HG02970 (cell line): ENCODE data around the gene MMADHC.
A peak's percentile ranks its signal among the peaks of the same experiment; 100 is the strongest.
"Not testable (repeated sequence)": the region's sequence is repeated elsewhere in the genome, so short reads cannot be mapped to it uniquely, and the experiment has no call there.

Experiments
- ATAC-seq: cut with Tn5 transposase; IDR thresholded peaks from one replicate; pipeline ENCODE4 v1.9.1; 2021; ENCODE audit warnings: mild to moderate bottlenecking, moderate library complexity, moderate number of reproducible peaks; ENCODE audit not compliant: unreplicated experiment, low FRiP score

Gene MMADHC

DNA sequence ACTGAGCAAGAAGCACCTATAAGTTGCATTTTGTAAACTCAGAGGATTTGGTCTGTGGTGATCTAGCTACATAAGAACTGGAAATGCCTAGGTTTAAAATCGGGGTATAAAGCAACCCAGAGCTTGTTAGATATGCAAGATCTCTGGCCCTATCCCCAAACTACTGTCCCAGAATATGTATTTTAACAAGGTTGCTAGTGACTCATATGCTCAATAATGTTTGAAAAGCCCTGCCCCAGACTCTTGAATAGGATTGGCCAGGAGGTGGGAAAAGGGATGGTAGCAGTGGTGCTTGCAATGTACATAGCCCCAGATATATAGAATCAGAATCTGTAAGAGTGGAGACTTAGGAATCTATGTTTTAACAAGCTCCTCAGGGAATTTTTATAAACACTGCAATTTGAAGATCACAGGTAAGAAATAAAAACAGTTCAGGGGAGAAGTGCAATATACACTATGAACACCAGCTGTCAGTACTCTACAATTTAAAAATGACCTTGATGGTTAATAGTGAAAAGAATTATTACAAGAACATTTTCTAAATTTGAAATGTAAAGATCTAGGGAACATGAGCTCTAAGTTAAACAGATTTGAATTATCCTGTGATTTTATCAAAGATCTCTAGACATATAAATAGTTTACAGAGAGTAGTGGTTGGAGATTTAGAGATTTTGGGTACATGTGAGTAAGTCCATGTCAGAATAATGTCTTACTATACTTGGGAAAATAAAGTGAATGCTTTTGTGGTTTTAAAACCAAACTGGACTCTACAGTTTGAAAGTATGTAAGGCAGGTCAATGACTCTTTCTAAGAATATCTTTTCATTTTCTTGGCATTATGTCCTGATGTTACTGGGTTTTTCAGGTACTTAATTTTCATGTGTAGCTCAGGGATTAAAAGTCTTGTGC lies 7.7 kb upstream of the MMADHC start:
- ATAC-seq = no peak

DNA sequence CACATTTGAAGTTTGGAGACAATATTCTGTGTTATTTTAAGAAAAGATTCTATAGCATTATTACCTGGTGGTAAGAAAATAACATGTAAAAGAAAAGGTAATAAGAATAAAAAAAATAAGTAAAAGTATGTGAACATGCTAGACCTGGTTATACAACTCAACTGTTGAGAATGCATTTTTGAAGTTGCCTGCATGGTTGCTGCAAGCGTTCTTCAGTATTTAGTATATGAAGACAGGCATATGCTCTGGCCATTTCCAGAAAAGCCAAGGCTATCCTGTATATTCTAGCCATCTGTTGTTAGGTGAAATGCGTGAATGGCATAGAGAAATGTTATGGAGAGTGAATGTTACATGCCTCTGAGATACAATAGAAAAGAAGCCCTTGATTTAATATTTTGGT lies 6.8 kb upstream of the MMADHC start:
- ATAC-seq = no peak

DNA sequence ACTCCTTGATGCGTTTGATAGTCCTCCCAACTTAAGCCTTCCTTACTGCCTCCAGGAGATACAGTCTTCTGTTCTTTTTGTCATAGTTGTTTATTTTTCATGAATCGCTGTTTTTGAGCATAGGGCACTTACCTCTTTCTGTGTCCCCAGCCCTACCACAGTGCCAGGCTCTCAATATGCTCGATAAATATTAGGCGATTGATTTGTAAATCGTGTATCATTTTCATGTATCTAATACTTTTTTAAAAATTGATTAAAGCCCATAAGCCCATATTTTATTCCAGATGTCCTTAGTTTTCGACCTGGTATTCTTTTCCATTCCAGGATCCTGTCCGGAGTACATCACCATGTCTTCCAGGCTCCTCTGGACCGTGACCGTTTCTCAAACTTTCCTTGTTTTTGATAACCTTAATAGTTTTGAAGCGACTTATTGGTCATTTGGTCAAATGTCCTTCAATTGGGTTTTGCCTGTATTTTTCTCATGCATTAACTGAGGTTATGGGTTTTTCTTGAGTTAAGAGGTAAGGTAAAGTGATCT lies 444 bp upstream of the MMADHC start:
- peak; percentile 16 for ATAC-seq

DNA sequence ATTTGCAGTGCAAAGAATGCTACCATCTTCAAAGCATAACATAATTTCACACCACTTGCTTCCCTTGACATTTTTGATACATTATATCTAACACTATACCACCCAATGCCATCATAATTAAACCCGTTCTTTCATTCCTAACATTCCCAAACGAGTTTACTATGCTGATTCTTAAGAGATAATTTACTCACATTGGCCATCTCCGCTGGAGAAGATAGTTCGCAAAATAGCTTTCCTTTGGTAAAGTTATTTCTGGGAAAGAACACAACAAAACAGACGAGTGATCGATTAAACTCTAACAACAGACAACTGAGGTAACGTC lies 716 bp downstream of the MMADHC start:
- ATAC-seq = no peak

DNA sequence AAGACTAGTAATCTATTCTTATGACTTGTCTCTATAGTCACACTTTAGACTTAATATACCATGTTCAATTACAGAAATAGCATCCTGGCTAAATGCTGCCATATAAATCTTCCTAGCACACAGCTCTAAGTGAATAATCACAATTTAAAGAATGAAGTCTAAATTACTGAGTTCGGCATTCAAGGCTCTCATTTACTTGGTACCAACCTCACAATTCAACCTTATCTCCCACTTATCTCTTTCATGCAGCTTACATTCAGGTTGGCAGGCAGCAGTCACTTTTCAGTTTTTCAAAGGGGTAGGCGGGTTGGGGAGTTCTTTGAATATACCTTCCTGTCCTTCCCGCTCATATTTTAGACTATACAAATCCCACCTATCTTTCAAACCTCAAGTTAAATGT lies 1.5 kb downstream of the MMADHC start:
- ATAC-seq = no peak

DNA sequence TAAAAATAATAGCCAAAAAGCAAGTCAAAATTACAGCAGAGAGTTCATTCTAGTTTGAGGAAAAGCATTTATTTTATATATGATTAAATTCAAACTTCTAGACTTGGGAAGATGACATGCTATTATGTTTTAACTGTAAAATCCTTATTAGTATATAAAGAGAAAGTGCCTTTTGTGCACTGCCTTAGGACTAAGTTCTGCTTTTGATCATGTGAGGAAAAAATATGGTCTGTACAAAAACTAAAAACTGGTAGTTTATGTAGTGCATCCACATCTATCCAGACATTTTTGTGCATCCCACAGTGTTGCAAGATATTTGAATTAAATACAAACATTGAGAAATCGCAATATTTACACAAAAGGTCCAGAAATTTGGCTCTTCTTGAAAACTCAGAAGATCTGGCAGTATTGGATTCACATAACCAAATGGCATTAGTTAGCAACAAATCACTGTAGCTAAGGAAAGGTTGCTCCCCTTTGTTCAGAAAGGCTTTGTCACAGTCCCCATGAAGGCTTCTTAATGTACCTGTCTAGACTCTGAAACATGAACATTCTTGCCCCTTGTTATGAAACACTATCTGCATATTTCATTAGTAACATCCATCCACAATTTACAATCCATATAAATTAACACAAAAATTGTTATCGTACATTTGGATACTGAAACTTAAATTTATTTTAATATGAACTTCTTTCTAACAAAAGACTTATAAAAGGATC lies 2.2 kb downstream of the MMADHC start:
- no peak for ATAC-seq

DNA sequence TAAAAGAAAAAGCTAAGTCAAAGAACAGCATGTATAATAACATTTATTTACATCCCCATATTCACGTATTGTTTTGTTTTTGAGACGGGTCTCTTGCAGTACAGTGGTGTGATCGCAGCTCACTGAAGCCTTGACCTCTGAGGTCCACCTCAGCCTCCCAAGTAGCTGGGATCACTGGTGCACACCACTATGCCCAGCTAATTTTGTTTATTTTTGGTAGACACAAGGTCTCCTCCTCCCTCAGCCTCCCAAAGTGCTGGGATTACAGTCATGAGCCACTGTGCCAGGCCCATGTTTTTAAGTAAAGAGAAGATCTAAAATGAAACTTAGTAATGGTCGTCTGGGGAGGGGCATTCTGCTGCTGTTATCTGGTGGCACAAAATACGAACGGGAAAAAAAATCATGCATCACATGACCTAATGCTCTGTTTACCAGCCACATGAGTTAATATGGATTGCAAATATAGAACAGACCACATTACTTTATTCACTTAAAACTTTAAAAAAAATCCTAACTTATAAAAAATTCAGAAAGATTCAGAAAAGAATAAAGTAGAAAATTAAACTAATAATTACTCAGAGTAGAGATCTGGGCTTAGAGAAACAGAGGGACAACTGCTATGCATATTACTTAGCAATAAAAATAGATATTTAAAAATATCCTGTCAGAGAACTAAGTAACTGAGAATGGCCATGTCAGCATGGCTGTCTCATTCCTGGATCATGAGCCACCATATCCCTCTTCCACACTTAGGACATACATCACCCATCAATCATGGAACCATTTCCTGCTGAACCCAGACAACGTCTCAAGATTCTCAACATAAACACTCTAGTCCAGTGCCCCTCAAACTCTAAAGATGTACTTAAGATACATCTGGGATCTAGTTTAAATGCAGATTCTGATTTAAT lies 7.3 kb downstream of the MMADHC start:
- ATAC-seq = no peak

DNA sequence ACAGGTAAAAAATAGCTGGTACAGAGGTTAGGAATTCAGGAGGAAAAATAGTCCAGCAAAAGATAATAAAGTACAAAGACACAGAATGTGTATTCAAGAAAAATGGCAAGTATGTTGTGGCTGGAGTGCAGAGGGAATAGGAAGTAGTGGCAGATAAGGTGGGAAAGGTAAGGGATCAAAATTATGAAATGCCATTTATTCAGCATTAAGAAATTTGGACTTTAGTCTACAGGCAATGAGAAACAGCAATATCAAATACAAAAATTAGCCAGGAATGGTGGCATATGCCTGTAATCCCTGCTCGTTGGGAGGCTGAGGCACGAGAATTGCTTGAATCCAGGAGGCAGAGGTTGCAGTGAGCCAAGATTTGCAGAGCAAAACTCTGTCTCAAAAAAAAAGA lies 10.3 kb downstream of the MMADHC start:
- ATAC-seq = no peak

DNA sequence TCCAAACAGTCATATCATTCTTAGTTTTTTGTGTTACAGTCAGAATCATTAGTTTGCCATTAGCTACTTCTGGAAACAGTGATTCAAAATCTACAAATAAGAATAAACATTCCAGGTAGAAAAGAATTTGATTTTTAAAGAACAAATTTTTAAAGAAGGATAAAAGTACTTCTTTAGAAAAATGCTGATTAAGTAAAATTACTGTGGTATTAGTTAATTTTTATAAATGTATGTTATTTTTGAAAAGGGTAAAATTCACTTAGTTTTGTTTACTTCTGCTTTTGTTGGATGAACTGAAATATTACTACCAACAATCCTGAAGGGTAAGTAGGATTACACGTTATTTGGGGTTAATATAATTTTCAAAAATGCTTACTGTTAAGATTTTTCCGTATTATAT lies 11.8 kb downstream of the MMADHC start:
- no peak for ATAC-seq

DNA sequence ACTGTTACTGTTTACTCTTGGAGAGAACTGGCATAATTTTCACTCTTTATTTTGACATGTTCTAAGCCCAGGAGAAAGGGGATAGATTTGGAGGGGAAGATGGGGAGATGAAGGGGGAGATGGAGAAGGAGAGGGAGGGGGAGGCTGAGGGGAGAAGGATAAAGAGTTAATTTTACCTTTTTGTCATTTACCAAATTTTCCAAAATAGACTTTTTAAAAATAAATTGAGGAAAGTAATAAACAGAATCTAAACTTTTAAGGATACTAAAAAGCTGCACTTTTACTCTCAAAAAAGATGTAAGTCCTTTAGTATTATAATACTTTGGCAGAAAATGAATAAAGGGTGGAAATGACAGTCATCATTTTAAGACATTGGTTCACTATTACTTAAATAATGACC lies 12.3 kb downstream of the MMADHC start:
- ATAC-seq = no peak

DNA sequence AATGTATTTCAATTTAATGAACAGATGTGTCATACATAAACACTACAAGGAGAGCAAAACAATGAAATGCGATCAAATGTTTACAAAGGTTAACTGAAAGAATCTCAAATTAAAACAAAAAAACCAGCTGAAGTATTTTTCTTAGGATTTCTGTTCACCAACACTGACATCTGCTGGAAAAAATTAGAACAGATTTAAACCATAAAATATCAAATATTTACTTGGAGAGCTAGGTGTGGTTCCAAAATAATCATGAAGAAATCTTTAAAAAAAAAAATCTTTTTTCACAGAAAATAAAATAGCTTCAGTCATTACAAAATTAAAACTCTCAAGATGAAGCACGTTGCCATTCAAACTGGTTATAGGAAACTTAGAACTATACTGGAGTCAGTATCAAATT lies 13.8 kb downstream of the MMADHC start:
- no peak for ATAC-seq

DNA sequence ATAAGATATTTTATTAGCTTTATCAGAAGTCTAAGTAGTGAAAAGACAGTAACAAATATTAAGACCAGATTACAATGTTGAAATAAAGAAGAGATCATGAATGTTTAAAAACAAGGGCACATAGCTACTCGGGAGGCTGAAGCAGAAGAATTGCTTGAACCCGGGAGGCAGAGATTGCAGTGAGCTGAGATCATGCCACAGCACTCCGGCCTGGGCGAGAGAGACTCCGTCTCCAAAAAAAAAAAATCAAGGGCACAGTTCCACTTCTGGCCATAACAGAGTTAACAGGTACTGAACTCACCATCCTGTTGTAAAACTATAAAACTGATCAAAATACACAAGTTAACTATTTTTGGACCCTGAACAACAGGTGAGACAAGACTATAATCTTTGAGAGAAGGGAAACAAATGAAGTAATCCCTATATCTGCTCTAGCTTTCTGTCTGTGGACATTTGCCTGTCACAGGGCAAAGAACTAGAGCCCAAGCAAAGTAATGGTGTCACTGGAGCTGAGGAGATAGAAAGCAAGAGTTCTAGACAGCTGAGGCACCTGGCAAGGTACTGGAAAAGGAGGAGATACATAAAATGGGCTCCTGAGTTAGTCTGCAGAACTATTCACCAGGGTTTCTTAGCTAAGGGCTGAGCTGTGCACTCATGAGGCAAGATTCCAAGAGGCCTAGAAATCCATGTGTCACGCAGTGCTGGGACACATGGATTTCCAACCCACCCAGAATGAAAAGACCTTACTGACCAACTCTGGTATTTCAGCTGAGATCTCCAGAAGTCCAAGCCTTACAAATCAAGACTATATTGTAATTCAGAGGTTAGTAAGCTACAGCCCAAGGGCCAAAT lies 15.2 kb downstream of the MMADHC start:
- no peak for ATAC-seq

DNA sequence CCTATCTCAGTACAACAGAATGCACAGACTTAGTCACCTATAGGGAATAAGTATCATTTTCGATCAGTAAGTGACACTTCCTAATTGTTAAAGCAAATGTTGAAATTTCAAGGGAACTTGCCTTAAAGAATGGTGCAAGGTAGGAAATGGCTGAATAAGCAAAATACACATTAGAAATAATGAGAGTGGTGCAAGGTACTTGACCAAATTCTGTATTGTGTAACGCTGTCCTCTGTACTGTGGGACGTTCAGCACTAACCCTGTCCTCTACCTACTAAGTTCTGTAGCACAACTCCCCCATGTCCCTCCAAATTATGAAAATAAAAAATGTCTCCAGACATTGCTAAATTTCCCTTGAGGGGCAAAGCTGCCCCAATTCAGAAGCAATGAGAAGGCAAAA lies 19.4 kb downstream of the MMADHC start:
- no peak for ATAC-seq

DNA sequence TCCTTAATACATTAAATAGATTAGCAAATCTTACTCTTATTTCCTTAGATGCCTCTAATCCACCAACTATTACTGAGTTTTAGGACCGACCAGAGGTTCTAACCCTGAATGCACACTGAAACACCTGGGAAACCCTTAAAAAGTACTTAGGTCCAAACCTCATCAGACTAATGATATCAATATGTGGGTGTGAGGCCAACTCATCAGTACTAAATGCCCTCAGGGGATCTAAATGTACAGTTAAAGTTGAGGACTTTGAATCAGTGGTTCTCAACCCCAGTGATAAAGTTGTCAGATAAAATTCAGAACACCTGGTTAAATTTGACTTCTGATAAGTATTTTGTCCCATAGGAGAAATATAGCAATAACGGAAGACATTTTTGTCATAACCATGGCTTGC lies 20.9 kb downstream of the MMADHC start:
- no peak for ATAC-seq

DNA sequence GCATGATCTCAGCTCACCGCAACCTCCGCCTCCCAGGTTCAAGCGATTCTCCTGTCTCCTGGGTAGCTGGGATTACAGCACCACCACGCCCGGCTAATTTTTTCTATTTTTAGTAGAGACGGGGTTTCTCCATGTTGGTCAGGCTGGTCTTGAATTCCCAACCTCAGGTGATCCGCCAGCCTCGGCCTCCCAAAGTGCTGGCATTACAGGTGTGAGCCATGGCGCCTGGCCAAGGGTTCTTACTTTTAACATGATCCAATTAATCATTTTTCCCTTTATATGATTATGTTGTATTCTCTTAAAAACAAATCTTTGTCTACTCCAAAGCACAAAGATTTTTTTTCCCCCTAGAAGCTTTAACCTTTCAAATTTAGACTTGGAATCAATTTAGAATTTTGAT lies 21.9 kb downstream of the MMADHC start:
- not testable (repeated sequence) for ATAC-seq

DNA sequence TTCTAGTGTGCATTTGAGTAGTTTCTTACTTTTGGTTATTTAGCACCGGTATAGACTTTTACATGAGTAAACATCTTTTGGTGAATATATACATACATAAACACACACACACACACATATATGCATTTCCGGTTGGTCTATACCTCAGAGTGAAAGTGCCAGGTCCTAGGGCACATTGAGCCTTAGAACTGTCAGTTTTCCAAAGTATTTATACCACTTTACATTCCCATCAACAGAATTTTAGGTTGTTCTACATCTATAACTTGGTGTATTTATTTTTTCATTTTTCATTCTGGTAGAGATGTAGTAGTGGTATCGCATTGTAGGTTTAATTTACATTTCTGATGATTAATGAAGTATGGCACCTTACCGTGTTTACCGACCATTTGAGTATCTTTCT lies 22.6 kb downstream of the MMADHC start:
- ATAC-seq = no peak

DNA sequence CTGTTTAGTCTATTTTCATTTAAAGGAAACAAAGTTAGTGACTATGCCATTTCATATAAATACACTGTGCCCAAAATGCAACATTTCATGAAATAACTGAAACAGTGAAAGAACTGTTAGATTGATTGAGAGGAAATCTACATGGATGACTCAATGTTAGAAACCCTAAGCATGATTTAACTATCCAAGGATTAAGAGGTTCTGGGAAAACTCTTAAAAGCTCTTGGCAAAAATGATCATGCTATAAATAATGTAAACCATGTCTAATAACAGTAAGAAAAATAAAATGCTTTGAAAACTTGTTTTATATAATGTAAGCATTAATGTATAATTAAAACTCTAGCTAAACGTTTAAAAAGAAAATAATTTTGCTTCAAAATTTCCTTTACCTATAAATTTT lies 23.5 kb downstream of the MMADHC start:
- no peak for ATAC-seq

DNA sequence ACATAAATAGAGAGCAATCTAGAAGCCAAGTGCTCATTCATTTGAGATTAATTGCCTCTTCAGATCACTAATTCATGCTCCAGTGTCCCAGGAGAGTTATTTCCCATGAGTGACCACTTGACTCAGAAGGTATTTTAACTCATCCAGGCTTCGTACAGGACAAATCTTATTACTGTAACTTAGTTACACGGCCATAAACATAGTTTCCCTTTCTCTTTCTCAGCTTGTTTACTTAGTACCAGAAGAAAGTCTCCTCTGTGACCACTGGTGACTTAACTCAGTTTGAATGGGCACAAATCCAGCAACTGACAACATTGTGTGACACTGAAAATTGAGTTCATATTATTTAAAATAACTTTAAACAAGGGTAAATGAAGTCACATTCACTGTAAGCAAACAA lies 25.3 kb downstream of the MMADHC start:
- ATAC-seq = no peak

DNA sequence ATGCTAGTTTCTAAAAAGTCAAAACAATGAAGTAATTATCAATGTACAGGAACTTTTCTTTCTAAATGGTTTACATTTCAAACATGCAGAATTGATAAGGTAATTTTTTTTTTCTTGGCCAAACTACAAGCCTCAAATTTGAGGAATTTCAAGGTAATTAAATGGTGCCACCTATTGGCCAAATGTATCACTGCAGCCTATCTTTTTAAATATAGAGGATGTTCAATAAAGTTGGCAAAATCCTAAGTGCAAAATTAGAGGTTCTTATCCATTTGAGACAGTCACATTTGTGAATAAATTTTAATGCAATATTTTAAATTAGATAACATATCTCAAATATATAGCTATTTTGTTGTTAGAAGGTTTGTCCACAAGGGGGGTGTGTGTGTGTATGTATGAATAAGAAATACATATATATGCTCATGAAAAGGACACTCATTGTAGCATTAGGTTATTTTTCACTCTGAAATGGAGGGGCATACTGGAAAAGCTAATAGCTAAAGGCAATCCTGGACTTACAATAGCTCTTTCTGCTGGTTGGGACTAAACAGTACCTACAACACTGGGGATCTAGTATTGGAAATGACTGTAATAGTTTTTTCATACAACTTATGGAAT lies 26.2 kb downstream of the MMADHC start:
- no peak for ATAC-seq
